Subcutaneous adipose tissue (tissue), 4 donors: ENCODE results near the gene UBE2N. TPM values are rescaled to one million over a fixed set of nuclear protein-coding genes. Genes with fewer than 3 reads are reported as not detected.

Experiments used
- CTCF ChIP-seq: fragments of 450-650 bp; IDR thresholded peaks from one replicate; pipeline ENCODE4 v1.5.1; 2016; ENCODE audit warnings: low read depth, mild to moderate bottlenecking, control low read depth, antibody characterized with exemption, moderate library complexity
- total RNA-seq, 4 donors: library from RNA; depleted of rRNA; stranded (reverse); fragments of >200 nt; gene quantifications; one replicate each; pipeline ENCODE4 v1.1.0, GENCODE V29; 2016

UBE2N gene
- total RNA-seq, 4 donors from 2014 or later: 20.7 to 65.9 (median 22.4) TPM

- no peak for TF ChIP-seq CTCF
Observed at GRCh38 chr12:93417967-93418480, 23.7 kb downstream of the UBE2N start.

- TF ChIP-seq CTCF: no peak
Observed at GRCh38 chr12:93415723-93416464, 25.9 kb downstream of the UBE2N start.

GRCh38 chr12:93413064-93413463, 28.7 kb downstream of the UBE2N start:
- no peak for TF ChIP-seq CTCF

GRCh38 chr12:93408813-93409212, 32.9 kb downstream of the UBE2N start:
- no peak for TF ChIP-seq CTCF

GRCh38 chr12:93407963-93408283, 33.8 kb downstream of the UBE2N start:
- TF ChIP-seq CTCF: no peak

GRCh38 chr12:93407054-93407962, 34.4 kb downstream of the UBE2N start:
- no peak for TF ChIP-seq CTCF
